Ramos (cell line): ENCODE measurements around the gene RAP1GAP.

Experiments used
- in situ Hi-C: fragments of 300-500 bp; cut with MboI; formaldehyde crosslinking; loops from one replicate; pipeline ENCODE4 v1.14.3; 2022; ENCODE audit warnings: low sequenced_read_pairs; ENCODE audit not compliant: unreplicated experiment

The RAP1GAP gene

DNA sequence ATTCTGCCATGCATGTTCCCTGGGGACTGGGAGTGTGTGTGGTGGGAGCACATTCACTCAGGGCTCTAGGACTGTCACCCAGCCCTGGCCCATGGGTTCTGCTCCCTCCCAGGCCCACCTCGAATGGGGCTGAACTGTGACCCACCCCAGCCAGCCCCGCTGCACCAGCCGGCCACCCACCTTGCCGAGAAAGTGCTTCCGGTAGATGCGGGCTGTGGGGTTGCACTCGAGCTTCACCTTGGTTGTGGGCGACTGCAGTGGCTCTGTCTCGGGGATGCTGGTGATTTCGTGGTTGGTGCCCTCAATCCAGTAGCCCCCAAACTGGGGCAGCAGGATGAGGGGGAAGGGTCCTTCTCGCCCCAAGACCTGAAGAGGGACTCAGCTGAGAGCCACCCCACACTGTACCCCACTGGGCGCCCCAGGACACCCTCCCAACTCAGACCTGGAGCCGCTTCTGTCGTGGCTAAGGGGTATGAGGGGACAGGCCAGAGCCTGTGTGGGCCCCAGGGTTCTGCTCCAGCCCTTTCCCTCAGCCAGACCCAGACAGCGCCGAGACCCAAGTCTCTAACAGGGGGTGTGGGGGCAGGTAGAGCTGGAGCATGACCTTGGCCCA lies 51.9 kb downstream of the RAP1GAP start:
- in situ Hi-C loops: no loop called here

DNA sequence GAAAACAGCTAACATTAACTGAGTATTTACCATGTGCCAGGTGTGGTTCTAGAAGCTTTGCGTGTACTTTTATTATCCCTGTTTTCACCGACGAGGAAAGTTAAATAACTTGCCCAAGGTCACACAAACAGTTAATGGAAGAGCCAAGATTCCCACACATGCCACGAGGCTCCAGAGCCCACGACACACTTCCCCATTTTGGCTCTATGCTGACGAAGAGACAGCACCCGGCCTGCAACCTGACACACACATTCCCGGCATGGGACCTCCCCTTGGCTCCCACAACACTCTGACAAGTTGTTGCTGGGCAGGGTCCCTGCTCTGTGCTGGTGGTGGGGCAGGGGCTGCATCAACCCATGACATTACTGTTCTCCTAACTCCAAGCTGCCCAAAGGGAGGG lies 52.8 kb downstream of the RAP1GAP start:
- in situ Hi-C loops: no loop called here

DNA sequence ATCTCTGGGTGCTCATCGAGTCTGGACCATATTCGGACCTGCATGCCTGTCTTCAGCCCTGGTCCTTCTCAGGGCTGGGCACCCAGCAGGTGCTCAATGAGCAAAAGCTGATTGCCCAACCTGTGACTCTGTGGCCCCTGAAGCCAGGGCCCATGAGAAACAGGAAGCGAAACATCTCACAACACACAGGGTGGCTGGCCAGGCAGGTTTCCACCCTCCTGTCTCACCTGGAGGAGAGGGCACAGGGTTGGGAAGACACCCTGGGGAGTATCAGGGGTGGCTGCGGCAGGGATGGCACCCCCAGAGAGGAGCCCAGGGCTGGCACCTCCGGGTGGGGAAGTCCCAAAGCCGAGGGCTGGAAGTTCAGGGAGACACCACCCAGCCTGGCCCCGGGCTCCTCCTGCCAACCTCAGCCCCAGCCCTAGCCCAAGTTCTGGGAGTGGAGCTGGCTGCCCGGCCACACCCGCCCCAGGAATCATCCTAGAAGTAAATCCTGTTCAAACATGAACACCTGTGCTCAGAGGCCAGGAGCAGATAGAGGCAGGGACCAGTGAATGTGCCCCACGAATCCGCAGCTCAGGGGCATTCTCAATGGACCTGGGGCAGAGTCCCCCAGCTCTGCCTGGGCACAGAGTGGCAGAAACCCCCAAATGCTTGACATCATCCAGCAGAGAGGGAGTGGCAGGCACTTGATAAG lies 54.6 kb downstream of the RAP1GAP start:
- in situ Hi-C loops: no loop called here

DNA sequence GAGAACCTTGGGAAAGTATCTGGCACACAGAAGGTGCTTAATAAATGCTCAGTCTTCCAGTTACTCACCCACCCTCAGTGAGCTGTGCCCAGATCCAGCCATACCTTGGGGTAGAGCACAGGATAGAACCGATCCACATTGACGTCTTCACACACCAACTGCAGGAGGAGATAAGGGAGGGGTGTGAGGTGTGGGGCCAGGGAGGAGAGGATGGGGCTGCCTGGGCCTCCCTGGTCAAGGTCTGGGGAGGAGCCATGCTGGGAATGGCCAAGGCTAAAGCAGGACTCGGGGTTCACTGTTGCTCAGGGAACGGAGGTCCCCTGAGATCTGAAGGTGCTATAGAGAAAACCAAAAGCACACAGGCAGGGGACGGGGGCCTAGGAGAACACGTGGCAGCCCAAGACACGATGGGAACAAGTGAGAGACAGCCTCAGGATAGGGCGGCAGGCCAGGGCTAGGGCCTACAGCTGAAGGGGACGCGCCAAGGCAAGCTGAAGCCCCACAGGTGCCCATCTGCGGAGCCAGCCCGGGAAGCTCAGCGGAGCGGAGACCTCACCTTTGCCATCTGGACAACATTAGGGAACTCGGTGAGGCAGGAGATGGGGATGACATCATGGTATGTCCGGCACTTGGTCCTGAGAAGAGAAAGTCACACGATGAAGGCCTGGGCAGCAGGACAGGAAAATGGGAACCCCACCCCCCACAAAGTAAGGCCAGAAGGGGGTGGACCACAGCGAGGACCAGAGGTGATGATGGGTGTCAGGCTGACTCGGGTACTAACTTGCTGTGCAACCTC lies 55.9 kb downstream of the RAP1GAP start:
- in situ Hi-C loops: no loop called here

- in situ Hi-C loops: no loop called here
Measured at GRCh38 chr1:21612057-21612456, 57.1 kb downstream of the RAP1GAP start.

DNA sequence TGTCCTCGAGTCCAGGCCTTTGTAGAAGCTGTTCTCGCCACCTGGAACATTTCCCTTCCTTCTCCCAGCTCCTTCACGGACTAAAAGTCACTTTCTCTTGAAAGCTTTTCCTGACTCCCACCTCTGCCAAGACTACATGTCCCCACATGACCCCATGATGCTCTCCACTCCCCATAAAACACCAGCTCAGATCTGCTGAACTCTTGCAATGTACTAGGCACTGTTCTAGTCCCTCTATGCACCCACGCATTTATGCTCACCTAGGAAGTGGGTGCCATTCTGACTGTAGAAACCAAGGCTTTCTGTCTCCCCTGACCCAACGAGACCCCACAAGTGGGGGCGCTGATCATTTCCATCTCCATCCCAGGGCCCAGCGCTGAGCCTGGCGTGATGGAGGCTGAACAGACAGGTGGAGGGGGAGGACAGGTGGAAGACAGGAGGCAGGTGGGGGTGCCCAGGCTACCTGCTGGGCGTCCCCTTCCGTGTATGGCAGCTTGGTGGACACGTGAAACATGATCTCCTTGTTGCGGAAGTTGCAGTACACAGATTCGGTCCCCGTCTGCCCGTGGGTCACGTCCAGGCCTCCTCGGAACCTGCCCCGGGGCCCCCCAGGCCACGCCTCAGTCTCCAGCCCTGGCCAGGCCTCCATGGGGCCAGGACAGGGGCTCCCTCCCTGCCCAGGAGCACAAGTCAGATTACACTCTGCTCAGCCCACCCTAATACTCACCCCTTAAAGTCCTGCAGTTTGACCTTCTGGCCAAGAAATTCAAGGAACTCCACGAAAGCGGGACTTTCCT lies 58.0 kb downstream of the RAP1GAP start:
- in situ Hi-C loops: no loop called here

GRCh38 chr1:21610027-21610426 lies 59.1 kb downstream of the RAP1GAP start:
- in situ Hi-C loops: no loop called here

DNA sequence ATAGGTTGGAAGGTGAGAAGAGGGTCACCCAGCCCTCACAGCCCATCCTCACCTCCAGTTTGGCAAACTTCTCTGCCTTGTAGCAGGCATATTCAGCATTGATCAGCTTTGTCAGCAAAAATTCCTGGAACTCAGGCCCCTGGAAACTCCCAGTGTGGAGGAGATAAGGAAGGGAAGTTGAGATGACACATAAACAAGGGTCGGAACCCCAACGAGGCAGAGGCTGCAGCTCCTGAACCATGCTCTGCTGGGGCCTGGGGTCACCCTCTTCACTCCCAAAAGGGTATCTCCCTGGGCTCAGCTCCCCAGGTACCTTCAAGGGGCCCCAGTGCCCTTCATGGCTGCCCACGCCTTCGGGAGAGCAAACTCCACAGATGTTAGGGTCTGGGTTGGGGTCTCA lies 60.4 kb downstream of the RAP1GAP start:
- in situ Hi-C loops: no loop called here

GRCh38 chr1:21607549-21608529 lies 61.3 kb downstream of the RAP1GAP start:
- in situ Hi-C loops: no loop called here

GRCh38 chr1:21605964-21606705 lies 63.0 kb downstream of the RAP1GAP start:
- in situ Hi-C loops: no loop called here

DNA sequence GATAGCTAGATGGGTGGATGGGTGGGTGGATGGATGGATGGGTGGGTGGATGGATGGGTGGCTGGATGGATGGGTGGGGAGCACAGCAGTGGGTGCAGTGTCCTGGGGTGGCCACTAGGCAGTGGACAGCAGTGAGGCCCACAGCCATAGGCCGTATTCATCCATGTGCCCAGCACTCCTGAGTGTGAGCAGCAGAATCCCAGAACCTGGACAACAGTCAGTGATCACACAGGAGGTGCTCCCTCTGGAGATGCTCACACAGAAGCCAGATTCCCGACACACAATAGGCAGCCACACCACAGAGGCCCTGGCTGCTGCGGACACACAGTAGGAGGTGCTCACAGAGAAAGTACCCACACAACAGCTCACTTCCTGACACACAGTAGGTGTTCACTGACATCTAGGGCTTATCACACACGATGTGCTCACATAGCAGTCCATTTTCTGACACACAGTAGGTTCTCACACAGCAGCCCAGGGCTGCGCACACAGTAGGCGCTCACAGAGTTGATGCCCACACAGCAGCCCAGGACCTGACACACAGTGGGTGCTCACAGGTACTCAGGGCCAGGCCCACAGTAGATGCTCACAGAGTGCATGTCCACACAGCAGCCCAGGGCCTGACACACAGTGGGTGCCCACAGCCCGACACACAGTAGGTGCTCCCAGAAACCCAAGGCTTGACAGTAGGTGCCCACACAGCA lies 64.0 kb downstream of the RAP1GAP start:
- in situ Hi-C loops: no loop called here

- in situ Hi-C loops: no loop called here
Measured at GRCh38 chr1:21604208-21604957, 64.8 kb downstream of the RAP1GAP start.

DNA sequence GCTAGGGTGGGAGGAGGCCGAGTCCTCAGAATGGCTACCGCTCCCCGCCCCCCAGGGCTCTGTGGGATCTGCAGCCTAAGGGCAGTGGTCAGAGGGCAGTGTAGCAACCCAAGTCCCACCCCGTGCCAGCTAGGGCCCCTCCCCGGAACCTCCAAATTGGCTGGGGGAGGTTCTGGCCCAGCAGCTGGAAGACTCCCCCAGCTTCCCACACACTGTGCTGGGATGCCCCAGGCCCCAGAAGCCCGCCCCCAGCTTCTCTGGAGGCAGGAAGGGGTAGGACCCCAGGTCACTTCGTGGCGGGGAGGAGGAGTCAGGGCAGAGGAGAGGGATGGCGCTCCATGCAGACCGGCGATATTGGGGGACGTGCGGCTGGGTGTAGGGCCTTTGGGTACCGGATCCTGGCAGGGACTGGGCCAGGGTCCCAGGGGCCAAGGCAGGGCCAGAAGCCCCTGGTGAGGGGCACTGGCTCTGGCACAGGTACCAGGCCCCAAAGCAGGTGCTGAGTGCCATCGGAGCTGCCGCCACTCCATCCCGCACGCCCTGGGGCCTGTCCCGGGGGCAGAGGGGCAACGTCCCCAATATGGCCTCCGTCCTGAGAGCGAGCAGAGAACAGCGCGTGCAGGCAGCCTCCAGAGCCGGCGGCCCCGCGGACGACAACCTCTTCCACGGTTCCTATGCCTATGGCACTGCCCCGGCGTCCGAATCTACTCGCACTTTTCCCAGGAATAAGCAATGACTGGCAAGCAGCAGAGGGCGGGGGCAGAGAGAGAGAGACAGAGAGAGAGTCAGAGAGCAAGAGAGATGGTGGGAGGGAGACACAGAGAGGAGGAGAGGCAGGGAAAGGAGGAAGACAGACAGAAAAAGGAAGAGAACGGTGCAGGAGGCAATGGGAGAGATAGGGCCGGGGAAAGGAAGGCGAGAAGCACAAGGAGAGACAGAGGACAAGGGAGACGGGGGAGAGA lies 65.7 kb downstream of the RAP1GAP start:
- in situ Hi-C loops: no loop called here

DNA sequence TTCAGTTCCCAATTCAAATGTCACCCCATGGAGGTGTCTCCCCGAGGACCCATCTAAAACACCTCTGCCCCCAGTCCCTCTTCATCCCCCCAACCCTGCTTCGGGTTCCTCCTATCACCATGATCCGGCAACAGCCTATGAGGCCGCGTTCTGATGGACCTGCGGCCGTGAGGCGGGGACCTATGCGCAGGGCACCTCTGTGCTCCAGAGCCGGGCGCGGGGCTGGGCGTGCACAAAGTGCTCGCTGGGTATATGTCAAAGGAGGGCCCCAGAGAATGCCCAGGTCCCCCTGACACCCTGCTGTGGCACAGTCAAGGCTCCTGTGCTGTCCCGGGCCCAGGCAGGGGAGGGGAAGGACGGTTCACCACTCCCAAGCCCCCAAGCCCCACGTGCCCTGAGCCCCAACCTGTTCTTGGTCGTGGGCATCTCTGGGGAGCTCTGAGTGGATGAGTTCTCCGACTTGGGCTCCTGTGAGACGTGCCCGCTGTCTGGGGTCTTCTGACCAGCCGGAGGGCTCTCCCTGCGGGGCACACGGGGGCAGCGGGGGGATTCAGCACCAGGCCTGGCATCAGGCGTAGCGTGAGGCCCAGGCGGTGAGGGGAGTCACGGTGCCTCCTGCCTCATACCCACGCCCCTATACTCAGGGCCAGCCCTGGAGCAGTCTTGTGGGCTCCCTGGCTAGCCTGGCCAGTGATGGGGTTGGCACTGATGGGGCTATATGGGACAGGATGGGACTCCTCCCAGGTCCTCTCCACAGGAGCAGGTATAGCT lies 67.7 kb downstream of the RAP1GAP start:
- in situ Hi-C loops: no loop called here

DNA sequence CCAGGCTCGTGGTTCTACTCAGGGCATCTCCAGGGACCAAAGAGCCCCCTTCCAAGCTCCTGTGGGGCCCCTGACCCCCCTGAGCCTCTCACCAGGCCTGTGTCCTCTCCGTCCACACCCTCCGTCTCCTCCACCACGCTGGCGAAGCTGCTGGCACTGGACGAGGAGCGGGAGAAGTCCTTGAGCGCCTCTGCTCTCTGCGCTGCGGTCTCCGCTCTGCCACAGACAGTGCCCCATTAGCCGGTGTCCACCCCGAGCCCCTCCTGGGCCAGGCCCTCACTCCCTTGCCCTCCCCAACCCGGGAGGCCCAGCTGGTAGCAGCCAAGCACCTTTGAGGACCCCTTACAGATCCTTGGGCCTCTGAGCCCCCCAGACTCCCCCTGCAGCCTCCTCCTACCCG lies 69.8 kb downstream of the RAP1GAP start:
- in situ Hi-C loops: no loop called here

GRCh38 chr1:21598904-21599303 lies 70.3 kb downstream of the RAP1GAP start:
- in situ Hi-C loops: no loop called here
